ENCODE data around the gene SAPCD2. TPM values are rescaled to one million over a fixed set of nuclear protein-coding genes. Genes with fewer than 3 reads are reported as not detected.
A peak's percentile ranks its signal among the peaks of the same experiment; 100 is the strongest.

The SAPCD2 gene
- total RNA-seq, 3 donors from 2014 or later: 2.7 to 11.2 (median 6.0) TPM

DNA sequence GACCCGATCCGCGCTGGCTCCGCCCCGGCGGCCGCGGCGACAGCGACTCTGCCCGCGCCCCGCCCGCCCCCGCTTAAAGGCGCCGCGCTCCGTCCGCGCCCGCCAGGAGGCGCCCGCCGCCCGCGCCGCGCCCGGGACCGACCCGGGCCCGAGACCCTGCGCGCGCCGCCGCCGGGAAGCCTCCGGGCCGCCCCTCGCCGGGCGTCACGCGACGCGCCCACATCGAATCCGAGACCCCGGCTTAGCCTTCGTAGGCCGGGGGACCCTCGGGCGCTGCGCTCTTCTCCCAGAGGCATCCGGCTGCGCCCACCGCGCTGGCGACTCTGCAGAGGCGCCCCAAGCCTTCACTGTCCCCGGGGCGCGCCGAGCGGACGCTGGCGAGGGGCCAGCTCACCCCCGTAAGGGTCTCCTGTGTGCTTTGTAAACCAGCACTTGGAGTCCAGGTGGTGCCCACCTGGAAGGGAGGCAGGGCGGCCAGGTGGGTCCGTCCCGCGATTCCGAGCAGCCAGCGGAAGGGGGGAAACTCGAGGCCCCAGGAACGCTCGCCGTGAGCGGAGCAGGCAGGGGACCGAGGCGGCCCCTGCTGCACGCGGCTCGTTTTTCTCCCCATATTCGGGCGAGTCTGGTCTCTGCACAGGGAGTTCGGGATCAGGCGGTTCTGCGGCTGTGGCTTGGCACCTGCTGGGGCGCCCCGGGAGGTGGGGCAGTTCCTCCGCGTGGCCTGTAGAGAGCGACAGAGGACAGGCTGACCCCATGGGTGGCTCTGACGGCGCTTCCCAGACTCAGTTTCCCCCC, 41.9 kb downstream of the SAPCD2 start:
- ATAC-seq (peak; percentile 75), DNase-seq (peak; percentile 81 to 86 (median 84))
- H3K36me3 ChIP-seq (ENCODE audit: low read depth): no peaks in the 10 kb centered on the region
- H3K9me3 ChIP-seq: no peaks in the 10 kb centered on the region
- TF ChIP-seq, protein P1, sequence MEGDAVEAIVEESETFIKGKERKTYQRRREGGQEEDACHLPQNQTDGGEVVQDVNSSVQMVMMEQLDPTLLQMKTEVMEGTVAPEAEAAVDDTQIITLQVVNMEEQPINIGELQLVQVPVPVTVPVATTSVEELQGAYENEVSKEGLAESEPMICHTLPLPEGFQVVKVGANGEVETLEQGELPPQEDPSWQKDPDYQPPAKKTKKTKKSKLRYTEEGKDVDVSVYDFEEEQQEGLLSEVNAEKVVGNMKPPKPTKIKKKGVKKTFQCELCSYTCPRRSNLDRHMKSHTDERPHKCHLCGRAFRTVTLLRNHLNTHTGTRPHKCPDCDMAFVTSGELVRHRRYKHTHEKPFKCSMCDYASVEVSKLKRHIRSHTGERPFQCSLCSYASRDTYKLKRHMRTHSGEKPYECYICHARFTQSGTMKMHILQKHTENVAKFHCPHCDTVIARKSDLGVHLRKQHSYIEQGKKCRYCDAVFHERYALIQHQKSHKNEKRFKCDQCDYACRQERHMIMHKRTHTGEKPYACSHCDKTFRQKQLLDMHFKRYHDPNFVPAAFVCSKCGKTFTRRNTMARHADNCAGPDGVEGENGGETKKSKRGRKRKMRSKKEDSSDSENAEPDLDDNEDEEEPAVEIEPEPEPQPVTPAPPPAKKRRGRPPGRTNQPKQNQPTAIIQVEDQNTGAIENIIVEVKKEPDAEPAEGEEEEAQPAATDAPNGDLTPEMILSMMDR (IDR thresholded peaks at IDR 0.05): peak; percentile 55
- peak overlapping the region; percentile 24 for H3K4me3 ChIP-seq
- intact Hi-C loops (cut with DNase I, micrococcal nuclease): loop anchor here in 1 of 2 donors (5.0 kb wide), 1 partner anchor 241 kb away; no protein-coding TSS in a partner anchor
- peaks cover 42% of the 10 kb centered on the region for H3K4me1 ChIP-seq (ENCODE audit: low read depth)

DNA sequence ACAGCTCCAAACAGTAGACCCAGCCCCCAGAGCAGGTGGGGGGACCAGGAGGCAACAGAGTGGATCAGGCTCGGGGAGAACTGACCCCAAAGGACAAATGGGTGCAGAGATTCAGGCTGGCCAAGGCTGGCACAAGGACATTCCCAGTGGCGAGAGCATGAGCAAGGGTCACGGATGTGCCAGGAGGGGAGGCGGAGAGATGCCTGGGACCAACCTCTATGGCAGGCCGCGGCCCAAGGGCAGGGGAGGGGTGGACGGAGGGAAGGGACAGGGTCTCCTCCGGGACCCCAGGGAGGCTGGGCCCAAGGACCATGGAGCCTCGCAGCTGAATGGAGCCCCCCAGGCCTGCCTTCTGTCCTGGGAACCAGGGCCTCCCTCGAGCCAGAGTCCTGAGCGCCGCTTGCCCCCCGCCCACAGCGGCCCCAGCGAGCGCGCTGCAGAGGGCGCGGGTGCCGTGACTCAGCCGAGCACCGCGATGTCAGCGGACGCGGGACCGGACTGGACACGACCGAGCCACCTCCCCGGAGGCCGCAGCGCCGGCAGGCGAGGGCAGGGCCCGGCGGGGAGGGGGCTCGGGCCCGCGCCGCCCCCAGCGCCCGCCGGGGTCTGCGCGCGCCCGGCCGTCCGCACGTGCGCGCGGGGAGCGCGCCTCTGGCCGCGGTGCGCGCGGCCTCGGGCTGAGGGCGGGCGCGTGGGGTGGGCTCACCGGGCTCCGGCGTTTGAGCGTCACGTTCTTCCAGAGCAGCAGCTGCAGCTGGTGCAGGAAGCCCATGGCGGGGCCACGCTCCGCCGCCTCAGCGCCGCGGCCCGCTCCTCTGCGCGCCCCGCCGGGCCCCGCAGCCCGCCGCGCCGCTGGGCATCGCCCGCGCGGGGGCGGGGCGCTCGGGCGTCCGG, 42.7 kb downstream of the SAPCD2 start, which contains the start of gene ABCA2:
ABCA2 (minus strand) TSS at position 869 of the 894 bp plus-strand sequence; CDS start at position 772, 97 bp downstream.
- intact Hi-C loops (cut with DNase I, micrococcal nuclease): loop anchor here in 1 of 2 donors (5.0 kb wide), 1 partner anchor 240 kb away; no protein-coding TSS in a partner anchor
- ATAC-seq (no peak), DNase-seq (no peak)
- Histone ChIP-seq H3K9me3 (no peaks in the 10 kb centered on the region), H3K4me3 (peak within 1 kb of the TSS; percentile 24), H3K4me1 (ENCODE audit: low read depth) (peaks cover 49% of the 10 kb centered on the region), H3K36me3 (ENCODE audit: low read depth) (no peaks in the 10 kb centered on the region)
- TF ChIP-seq, protein P1 (IDR thresholded peaks at IDR 0.05): no peak

DNA sequence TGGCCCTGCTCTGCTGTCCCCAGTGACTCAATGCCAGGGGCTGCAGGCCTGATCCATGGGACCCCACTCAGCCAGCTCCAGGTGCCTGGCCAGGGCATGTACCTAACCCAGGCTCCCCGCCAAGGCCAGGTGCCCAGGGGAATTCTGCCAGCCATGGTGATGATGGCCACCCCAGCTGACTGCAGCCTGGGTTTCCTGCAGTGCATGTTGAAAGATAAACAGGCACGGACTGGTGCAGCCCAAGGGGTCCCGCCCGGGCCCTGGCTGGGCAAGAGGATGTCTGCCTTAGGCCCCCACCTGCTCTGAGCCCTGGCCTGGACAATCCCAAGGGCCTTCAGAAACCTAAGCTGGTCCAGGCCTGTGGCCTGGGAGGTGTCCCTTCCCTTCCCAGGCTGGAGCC, 43.5 kb downstream of the SAPCD2 start:
- ATAC-seq (no peak), DNase-seq (no peak)
- Histone ChIP-seq H3K9me3 (no peaks in the 10 kb centered on the region), H3K4me3 (no peak overlapping the region), H3K36me3 (ENCODE audit: low read depth) (no peaks in the 10 kb centered on the region), H3K4me1 (ENCODE audit: low read depth) (peaks cover 54% of the 10 kb centered on the region)
- intact Hi-C loops (cut with DNase I, micrococcal nuclease): loop anchor here in 1 of 2 donors (5.0 kb wide), 1 partner anchor 240 kb away; no protein-coding TSS in a partner anchor
- TF ChIP-seq, protein P1 (IDR thresholded peaks at IDR 0.05): no peak

DNA sequence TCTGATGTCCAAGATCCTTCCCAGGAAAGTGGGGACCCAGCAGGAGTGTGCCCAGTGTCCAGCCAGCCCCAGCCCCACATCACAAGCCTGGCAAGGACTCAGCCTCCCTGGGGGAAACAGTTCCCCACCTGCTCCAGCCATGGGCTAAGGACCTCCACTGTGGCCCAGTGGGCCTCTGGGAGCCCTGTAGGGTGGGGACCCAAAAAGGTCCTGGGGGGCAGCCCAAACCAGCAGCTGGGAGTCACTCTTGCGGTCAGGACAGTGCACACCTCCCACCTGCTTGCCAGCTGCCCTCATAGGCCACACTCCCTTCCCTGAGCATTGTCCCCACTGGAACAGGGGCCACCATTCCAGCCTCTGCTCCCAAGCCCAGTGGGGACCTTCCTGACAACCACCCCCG, 44.0 kb downstream of the SAPCD2 start:
- no peaks in the 10 kb centered on the region for H3K9me3 ChIP-seq
- peaks cover 54% of the 10 kb centered on the region for H3K4me1 ChIP-seq (ENCODE audit: low read depth)
- ATAC-seq (no peak), DNase-seq (no peak)
- TF ChIP-seq, protein P1 (IDR thresholded peaks at IDR 0.05): no peak
- H3K4me3 ChIP-seq: no peak overlapping the region
- intact Hi-C loops (cut with DNase I, micrococcal nuclease): loop anchor here in 1 of 2 donors (5.0 kb wide), 1 partner anchor 239 kb away; no protein-coding TSS in a partner anchor
- H3K36me3 ChIP-seq (ENCODE audit: low read depth): no peaks in the 10 kb centered on the region

DNA sequence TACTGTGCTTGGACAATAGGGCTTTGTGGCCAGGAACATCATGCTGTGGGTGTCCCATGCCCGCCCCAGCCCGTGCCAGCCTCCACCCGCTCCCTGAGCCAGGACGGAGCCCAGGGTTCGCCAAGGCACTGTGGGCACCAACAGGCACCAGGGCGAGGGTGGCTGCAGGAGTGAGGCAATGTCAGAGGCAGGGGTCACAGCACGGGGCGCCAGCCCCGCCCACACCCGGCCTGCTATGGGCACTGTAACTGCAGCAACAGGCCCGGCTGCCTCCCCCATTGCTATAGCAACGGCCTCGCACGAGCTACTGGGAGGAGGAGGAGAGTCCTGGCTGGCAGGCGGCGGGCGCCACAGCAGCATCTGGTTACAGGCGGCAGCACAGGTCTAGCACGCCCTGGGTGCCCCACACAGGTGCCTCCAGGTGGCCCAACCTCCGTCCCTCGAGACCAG, 44.8 kb downstream of the SAPCD2 start:
- TF ChIP-seq, protein P1 (IDR thresholded peaks at IDR 0.05): no peak
- intact Hi-C loops (cut with DNase I, micrococcal nuclease): loop anchor here in 1 of 2 donors (5.0 kb wide), 1 partner anchor 238 kb away; no protein-coding TSS in a partner anchor
- H3K36me3 ChIP-seq (ENCODE audit: low read depth): no peaks in the 10 kb centered on the region
- no peaks in the 10 kb centered on the region for H3K9me3 ChIP-seq
- H3K4me3 ChIP-seq: no peak overlapping the region
- ATAC-seq (peak; percentile 10), DNase-seq (peak in 2 of 3 donors; percentile 54 to 83)
- peaks cover 54% of the 10 kb centered on the region for H3K4me1 ChIP-seq (ENCODE audit: low read depth)
